Mesangial cell (primary cell): ENCODE measurements around the gene ZNF397. TPM values are rescaled to one million over a fixed set of nuclear protein-coding genes. Genes with fewer than 3 reads are reported as not detected.

Experiments used
- total RNA-seq: library from RNA; depleted of rRNA; stranded (reverse); fragments of >200 nt; gene quantifications from 2 replicates; pipeline ENCODE4 v1.2.3, GENCODE V29; 2015

The ZNF397 gene
- total RNA-seq = 4.1 and 6.3 TPM in 2 replicates

GRCh38 chr18:35240664-35241447 lies at the start of gene ZNF397:
Gene ZNF397 (plus strand): TSS chr18:35241034. CDS start chr18:35242471, 1,437 bp downstream.

GRCh38 chr18:35290094-35290735 lies 49.4 kb downstream of the ZNF397 start, which contains the start of gene ZSCAN30:
Gene ZSCAN30 (minus strand): TSS chr18:35290229. CDS start chr18:35264352, 25,877 bp downstream.

Other genes starting within 250 kb of the ZNF397 start
- 9.8 and 10.1 TPM in 2 replicates for gene MAPRE2, start 199.6 kb upstream of the ZNF397 start, total RNA-seq
- 5.4 and 11.7 TPM in 2 replicates for gene ZSCAN30, start 49.2 kb downstream of the ZNF397 start, total RNA-seq
- gene ZNF24, start 103.4 kb downstream of the ZNF397 start, total RNA-seq = 15.0 TPM in 2 replicates
- gene ZNF396, start 136.3 kb downstream of the ZNF397 start, total RNA-seq = 0.33 and 0.89 TPM in 2 replicates